ENCODE data around the gene DENND2C. TPM values are rescaled to one million over a fixed set of nuclear protein-coding genes. Genes with fewer than 3 reads are reported as not detected.
A peak's percentile ranks its signal among the peaks of the same experiment; 100 is the strongest.

The DENND2C gene
- total RNA-seq, 1 donor = 8.3 TPM

- H3K36me3 ChIP-seq (ENCODE audit: insufficient read depth, low read length) = no peaks in the 10 kb centered on the region
- H3K9me3 ChIP-seq (ENCODE audit: low read depth, low read length) = no peaks in the 10 kb centered on the region
- no peak overlapping the region for H3K4me3 ChIP-seq (ENCODE audit: insufficient read depth, low read length)
- no peaks in the 10 kb centered on the region for H4K20me1 ChIP-seq (ENCODE audit: insufficient read depth, low read length)
- TF ChIP-seq CTCF (IDR thresholded peaks at IDR 0.05; ENCODE audit: extremely low read depth, low read depth, low read length) = no peak
- no peak overlapping the region for H3K4me2 ChIP-seq (ENCODE audit: insufficient read depth, low read length)
- H3K79me2 ChIP-seq (ENCODE audit: insufficient read depth, low read length) = no peaks in the 10 kb centered on the region
- no peak for DNase-seq (ENCODE audit: insufficient read length, low spot score, missing footprints)
- H3K27me3 ChIP-seq (ENCODE audit: insufficient read depth, low read length) = no peaks in the 10 kb centered on the region
- H2AFZ ChIP-seq (ENCODE audit: low read length) = no peak overlapping the region
- no peaks in the 10 kb centered on the region for H3K4me1 ChIP-seq (ENCODE audit: insufficient read depth, low read length)
- H3K27ac ChIP-seq (ENCODE audit: low read depth, low read length) = no peak overlapping the region
Observed at GRCh38 chr1:114588196-114588689, 81.6 kb downstream of the DENND2C start.

DNA sequence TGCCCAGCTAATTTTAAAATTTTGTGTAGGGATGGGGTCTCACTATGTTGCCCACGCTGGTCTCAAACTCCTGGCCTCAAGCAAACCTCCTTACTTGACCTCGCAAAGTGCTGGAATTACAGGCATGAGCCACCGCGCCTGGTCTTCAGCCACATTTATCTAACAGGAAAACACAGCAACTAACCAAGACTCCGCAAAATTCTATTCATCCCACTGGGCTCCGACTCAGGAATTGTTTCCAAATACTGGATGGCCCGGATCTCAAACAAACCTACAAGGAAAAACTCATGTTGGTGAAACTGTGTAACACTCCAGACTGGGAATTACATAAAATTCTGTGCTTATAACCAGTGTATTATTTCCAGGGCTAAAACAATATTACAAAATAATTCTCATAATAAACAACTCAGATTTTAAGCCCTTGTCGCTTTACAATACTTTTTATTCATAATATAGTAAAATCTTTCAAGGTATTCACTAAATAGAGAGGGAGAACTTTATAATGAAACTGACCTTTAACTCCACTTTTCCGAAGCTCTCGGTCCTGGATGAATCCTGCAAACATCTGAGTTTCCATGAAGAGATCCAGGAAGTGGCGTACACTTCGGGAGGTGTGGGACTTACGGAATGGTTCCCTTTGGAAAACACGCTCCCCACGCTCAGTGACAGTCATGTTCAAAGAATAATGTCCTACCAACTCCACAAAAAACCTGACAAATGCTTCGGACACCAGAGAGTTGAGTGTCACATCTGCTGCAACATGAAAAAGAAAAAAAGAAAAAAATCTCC lies 82.5 kb downstream of the DENND2C start:
- no peak overlapping the region for H3K27ac ChIP-seq (ENCODE audit: low read depth, low read length)
- no peak overlapping the region for H3K4me2 ChIP-seq (ENCODE audit: insufficient read depth, low read length)
- peaks cover under 1% of the 10 kb centered on the region for H3K4me1 ChIP-seq (ENCODE audit: insufficient read depth, low read length)
- H3K9me3 ChIP-seq (ENCODE audit: low read depth, low read length) = no peaks in the 10 kb centered on the region
- no peaks in the 10 kb centered on the region for H3K27me3 ChIP-seq (ENCODE audit: insufficient read depth, low read length)
- H3K4me3 ChIP-seq (ENCODE audit: insufficient read depth, low read length) = no peak overlapping the region
- no peak for TF ChIP-seq CTCF (IDR thresholded peaks at IDR 0.05; ENCODE audit: extremely low read depth, low read depth, low read length)
- no peaks in the 10 kb centered on the region for H3K79me2 ChIP-seq (ENCODE audit: insufficient read depth, low read length)
- no peaks in the 10 kb centered on the region for H4K20me1 ChIP-seq (ENCODE audit: insufficient read depth, low read length)
- H3K36me3 ChIP-seq (ENCODE audit: insufficient read depth, low read length) = no peaks in the 10 kb centered on the region
- H2AFZ ChIP-seq (ENCODE audit: low read length) = no peak overlapping the region
- DNase-seq (ENCODE audit: insufficient read length, low spot score, missing footprints) = no peak

- Histone ChIP-seq H3K27ac (ENCODE audit: low read depth, low read length) (no peak overlapping the region), H4K20me1 (ENCODE audit: insufficient read depth, low read length) (no peaks in the 10 kb centered on the region), H3K4me3 (ENCODE audit: insufficient read depth, low read length) (no peak overlapping the region), H3K4me2 (ENCODE audit: insufficient read depth, low read length) (no peak overlapping the region), H3K79me2 (ENCODE audit: insufficient read depth, low read length) (no peaks in the 10 kb centered on the region), H2AFZ (ENCODE audit: low read length) (no peak overlapping the region), H3K36me3 (ENCODE audit: insufficient read depth, low read length) (no peaks in the 10 kb centered on the region), H3K4me1 (ENCODE audit: insufficient read depth, low read length) (peaks cover 7% of the 10 kb centered on the region), H3K9me3 (ENCODE audit: low read depth, low read length) (no peaks in the 10 kb centered on the region), H3K27me3 (ENCODE audit: insufficient read depth, low read length) (no peaks in the 10 kb centered on the region)
- no peak for TF ChIP-seq CTCF (IDR thresholded peaks at IDR 0.05; ENCODE audit: extremely low read depth, low read depth, low read length)
- DNase-seq (ENCODE audit: insufficient read length, low spot score, missing footprints) = no peak
Observed at GRCh38 chr1:114586513-114587047, 83.3 kb downstream of the DENND2C start.

DNA sequence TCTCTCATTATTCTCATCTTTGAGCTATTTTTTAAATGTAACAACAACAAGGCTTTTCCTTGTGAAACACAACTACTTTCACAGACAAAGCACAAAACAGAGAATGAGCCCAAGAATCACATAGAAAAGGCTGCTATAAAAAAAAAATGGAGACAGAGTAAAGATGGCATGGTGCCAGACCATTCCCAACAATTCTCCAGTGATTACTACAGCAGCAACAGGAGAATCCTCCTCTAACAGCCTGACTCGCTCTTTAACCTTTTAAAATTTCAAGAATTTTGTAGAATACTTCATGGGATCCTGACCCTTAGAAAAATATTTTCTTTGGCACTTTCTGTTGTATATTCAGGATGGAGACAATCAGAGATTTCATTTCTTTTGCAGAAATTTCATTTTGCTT lies 84.6 kb downstream of the DENND2C start:
- no peak for DNase-seq (ENCODE audit: insufficient read length, low spot score, missing footprints)
- no peaks in the 10 kb centered on the region for H3K27me3 ChIP-seq (ENCODE audit: insufficient read depth, low read length)
- H3K27ac ChIP-seq (ENCODE audit: low read depth, low read length) = peak overlapping the region; percentile 9
- H3K79me2 ChIP-seq (ENCODE audit: insufficient read depth, low read length) = peaks cover 11% of the 10 kb centered on the region
- no peak overlapping the region for H3K4me3 ChIP-seq (ENCODE audit: insufficient read depth, low read length)
- no peak overlapping the region for H2AFZ ChIP-seq (ENCODE audit: low read length)
- peaks cover 13% of the 10 kb centered on the region for H3K4me1 ChIP-seq (ENCODE audit: insufficient read depth, low read length)
- TF ChIP-seq CTCF (IDR thresholded peaks at IDR 0.05; ENCODE audit: extremely low read depth, low read depth, low read length) = no peak
- H3K36me3 ChIP-seq (ENCODE audit: insufficient read depth, low read length) = no peaks in the 10 kb centered on the region
- no peaks in the 10 kb centered on the region for H4K20me1 ChIP-seq (ENCODE audit: insufficient read depth, low read length)
- no peaks in the 10 kb centered on the region for H3K9me3 ChIP-seq (ENCODE audit: low read depth, low read length)
- peak overlapping the region; percentile 1 for H3K4me2 ChIP-seq (ENCODE audit: insufficient read depth, low read length)
